Measurements from ENCODE around the gene ABCC8. TPM values are rescaled to one million over a fixed set of nuclear protein-coding genes. Genes with fewer than 3 reads are reported as not detected.

ABCC8 gene
- total and polyA plus RNA-seq, 10 of the 15 experiments (the other 5 are each of a cell fraction or from before 2014, with no cell fraction given): not detected

DNA sequence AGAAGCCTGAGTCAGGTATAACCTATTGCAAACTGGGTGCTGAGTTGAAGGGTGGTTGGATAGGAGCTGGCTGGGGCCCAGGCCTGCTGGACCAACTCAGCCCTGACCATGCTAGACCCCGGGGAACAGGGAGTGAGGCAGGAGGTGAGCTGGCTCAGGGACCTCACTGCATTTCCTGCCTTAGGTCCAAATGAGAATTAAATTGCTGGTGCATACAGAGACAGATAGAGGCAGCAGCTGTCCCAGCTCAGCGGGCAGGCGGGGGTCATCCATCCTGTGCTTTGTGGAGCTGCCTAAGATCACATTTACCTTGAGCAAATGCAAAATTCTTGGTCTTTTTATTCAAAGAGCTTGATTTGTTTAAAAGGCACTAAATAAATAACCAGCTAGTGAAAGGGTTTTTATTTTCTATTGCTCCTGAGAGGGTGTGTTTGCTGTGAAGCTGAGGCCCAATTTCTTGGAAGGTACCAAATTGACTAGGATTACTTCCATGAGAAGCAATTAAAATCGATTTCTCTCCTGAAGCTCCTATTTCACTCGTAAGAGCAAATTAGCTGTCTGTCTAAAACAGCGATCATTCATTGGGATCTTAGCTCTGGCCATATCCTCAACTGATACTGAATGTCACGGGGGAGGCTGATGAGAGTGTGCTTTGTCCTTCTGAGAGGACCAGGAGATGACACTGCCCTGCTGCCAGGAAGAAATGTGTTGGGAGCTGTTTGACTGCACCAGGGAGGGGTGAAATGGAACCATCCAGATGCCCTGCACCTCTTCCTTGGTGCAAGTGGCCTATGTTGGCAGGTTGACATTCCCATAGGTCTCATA is 42.6 kb upstream of the ABCC8 start:
- Histone ChIP-seq H3K4me3 (no peak overlapping the region), H3K79me2 (ENCODE audit: control insufficient read depth, insufficient read depth, low read length) (no peaks in the 10 kb centered on the region), H3K4me1 (ENCODE audit: control insufficient read depth, insufficient read depth, low read length) (no peaks in the 10 kb centered on the region), H3K4me2 (ENCODE audit: control insufficient read depth, insufficient read depth) (no peak overlapping the region), H3K9ac (ENCODE audit: control insufficient read depth, insufficient read depth, low read length) (no peak overlapping the region), H2AFZ (ENCODE audit: control insufficient read depth, low read depth, low read length) (no peak overlapping the region), H3K27me3 (replicated peaks in 1 of 2; ENCODE audit: control insufficient read depth in 2 of 2, insufficient read depth in 2 of 2, low read length in 1 of 2) (peaks cover 0 to 2% of the 10 kb centered on the region in 2 experiments; a peak in 2 of 4 replicates), H4K20me1 (ENCODE audit: control insufficient read depth, insufficient read depth) (no peaks in the 10 kb centered on the region), H3K36me3 (ENCODE audit: control insufficient read depth in 2 of 2, insufficient read depth in 2 of 2, low read length in 1 of 2) (no peaks in the 10 kb centered on the region), H3K9me3 (replicated peaks; ENCODE audit: control insufficient read depth, insufficient read depth, low read length) (no peaks in the 10 kb centered on the region), H3K27ac (ENCODE audit: control insufficient read depth, insufficient read depth) (no peak overlapping the region)
- no TSS peak for BruUV-seq (replicated peaks)
- in situ Hi-C loops (cut with MboI): no loop called here
- 10% methylated on average over 7 of the region's 7 CpGs for WGBS (ENCODE audit: insufficient coverage, insufficient replicate concordance, low lambda C conversion rate, missing lambda C conversion rate)
- ChIA-PET RAD21 (ENCODE audit: unreplicated experiment) (no interaction called here), CTCF (interaction anchor here (0.5 to 2.7 kb wide), 6 partner anchors 9 to 289 kb away, joined by 3 to 16 read pairs (median 4); partner anchors contain the start of gene KCNC1), POLR2A (interaction anchor here (0.5 kb wide), 1 partner anchor 130 kb away, joined by 5 read pairs; no protein-coding TSS in a partner anchor), SMC1A (ENCODE audit: uncharacterized antibody, unreplicated experiment) (interaction anchor here (0.7 kb wide), 2 partner anchors 9 to 185 kb away, joined by 3 to 4 read pairs; no protein-coding TSS in a partner anchor)
- FAIRE-seq: no peak
- ATAC-seq: no peak
- intact Hi-C loops (cut with micrococcal nuclease; ENCODE audit: unreplicated experiment): no loop called here
- no peak for DNase-seq (ENCODE audit: low read depth, low spot score)
- TF ChIP-seq, protein P1, sequence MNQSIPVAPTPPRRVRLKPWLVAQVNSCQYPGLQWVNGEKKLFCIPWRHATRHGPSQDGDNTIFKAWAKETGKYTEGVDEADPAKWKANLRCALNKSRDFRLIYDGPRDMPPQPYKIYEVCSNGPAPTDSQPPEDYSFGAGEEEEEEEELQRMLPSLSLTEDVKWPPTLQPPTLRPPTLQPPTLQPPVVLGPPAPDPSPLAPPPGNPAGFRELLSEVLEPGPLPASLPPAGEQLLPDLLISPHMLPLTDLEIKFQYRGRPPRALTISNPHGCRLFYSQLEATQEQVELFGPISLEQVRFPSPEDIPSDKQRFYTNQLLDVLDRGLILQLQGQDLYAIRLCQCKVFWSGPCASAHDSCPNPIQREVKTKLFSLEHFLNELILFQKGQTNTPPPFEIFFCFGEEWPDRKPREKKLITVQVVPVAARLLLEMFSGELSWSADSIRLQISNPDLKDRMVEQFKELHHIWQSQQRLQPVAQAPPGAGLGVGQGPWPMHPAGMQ (IDR thresholded peaks at IDR 0.05; ENCODE audit: borderline replicate concordance): no peak
- no peak for TF ChIP-seq RB1 (IDR thresholded peaks at IDR 0.05; ENCODE audit: borderline replicate concordance)
- no peak for TF ChIP-seq BCL11A (IDR thresholded peaks at IDR 0.05; ENCODE audit: low read depth, low read length)
- TF ChIP-seq, protein P2, sequence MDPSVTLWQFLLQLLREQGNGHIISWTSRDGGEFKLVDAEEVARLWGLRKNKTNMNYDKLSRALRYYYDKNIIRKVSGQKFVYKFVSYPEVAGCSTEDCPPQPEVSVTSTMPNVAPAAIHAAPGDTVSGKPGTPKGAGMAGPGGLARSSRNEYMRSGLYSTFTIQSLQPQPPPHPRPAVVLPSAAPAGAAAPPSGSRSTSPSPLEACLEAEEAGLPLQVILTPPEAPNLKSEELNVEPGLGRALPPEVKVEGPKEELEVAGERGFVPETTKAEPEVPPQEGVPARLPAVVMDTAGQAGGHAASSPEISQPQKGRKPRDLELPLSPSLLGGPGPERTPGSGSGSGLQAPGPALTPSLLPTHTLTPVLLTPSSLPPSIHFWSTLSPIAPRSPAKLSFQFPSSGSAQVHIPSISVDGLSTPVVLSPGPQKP (IDR thresholded peaks at IDR 0.05; ENCODE audit: low read depth, low read length): no peak
- no peak for TF ChIP-seq CBFB (IDR thresholded peaks at IDR 0.05; ENCODE audit: low read depth)
- no peak for TF ChIP-seq RFX5 (IDR thresholded peaks at IDR 0.05; ENCODE audit: low read depth, low read length)
- TF ChIP-seq, protein P3, sequence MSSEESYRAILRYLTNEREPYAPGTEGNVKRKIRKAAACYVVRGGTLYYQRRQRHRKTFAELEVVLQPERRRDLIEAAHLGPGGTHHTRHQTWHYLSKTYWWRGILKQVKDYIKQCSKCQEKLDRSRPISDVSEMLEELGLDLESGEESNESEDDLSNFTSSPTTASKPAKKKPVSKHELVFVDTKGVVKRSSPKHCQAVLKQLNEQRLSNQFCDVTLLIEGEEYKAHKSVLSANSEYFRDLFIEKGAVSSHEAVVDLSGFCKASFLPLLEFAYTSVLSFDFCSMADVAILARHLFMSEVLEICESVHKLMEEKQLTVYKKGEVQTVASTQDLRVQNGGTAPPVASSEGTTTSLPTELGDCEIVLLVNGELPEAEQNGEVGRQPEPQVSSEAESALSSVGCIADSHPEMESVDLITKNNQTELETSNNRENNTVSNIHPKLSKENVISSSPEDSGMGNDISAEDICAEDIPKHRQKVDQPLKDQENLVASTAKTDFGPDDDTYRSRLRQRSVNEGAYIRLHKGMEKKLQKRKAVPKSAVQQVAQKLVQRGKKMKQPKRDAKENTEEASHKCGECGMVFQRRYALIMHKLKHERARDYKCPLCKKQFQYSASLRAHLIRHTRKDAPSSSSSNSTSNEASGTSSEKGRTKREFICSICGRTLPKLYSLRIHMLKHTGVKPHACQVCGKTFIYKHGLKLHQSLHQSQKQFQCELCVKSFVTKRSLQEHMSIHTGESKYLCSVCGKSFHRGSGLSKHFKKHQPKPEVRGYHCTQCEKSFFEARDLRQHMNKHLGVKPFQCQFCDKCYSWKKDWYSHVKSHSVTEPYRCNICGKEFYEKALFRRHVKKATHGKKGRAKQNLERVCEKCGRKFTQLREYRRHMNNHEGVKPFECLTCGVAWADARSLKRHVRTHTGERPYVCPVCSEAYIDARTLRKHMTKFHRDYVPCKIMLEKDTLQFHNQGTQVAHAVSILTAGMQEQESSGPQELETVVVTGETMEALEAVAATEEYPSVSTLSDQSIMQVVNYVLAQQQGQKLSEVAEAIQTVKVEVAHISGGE (CRISPR knock-in tag; IDR thresholded peaks at IDR 0.05): no peak
- TF ChIP-seq FOS (IDR thresholded peaks at IDR 0.05; ENCODE audit: borderline replicate concordance, extremely low read depth, insufficient read length): no peak
- no peak for TF ChIP-seq JUNB (IDR thresholded peaks at IDR 0.05)
- no peak for TF ChIP-seq NFYA (IDR thresholded peaks at IDR 0.05; ENCODE audit: borderline replicate concordance, low read depth, low read length)
- no peak for TF ChIP-seq STAT1 (conservative IDR thresholded peaks at IDR 0.05)
- TF ChIP-seq, protein P4, sequence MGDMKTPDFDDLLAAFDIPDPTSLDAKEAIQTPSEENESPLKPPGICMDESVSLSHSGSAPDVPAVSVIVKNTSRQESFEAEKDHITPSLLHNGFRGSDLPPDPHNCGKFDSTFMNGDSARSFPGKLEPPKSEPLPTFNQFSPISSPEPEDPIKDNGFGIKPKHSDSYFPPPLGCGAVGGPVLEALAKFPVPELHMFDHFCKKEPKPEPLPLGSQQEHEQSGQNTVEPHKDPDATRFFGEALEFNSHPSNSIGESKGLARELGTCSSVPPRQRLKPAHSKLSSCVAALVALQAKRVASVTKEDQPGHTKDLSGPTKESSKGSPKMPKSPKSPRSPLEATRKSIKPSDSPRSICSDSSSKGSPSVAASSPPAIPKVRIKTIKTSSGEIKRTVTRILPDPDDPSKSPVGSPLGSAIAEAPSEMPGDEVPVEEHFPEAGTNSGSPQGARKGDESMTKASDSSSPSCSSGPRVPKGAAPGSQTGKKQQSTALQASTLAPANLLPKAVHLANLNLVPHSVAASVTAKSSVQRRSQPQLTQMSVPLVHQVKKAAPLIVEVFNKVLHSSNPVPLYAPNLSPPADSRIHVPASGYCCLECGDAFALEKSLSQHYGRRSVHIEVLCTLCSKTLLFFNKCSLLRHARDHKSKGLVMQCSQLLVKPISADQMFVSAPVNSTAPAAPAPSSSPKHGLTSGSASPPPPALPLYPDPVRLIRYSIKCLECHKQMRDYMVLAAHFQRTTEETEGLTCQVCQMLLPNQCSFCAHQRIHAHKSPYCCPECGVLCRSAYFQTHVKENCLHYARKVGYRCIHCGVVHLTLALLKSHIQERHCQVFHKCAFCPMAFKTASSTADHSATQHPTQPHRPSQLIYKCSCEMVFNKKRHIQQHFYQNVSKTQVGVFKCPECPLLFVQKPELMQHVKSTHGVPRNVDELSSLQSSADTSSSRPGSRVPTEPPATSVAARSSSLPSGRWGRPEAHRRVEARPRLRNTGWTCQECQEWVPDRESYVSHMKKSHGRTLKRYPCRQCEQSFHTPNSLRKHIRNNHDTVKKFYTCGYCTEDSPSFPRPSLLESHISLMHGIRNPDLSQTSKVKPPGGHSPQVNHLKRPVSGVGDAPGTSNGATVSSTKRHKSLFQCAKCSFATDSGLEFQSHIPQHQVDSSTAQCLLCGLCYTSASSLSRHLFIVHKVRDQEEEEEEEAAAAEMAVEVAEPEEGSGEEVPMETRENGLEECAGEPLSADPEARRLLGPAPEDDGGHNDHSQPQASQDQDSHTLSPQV (IDR thresholded peaks at IDR 0.05): no peak
- TF ChIP-seq MEF2B (IDR thresholded peaks at IDR 0.05; ENCODE audit: partially characterized antibody, poor library complexity, severe bottlenecking): no peak
